Lower leg skin (tissue), 4 donors: ENCODE data around the gene KRTAP3-2. TPM values are rescaled to one million over a fixed set of nuclear protein-coding genes. Genes with fewer than 3 reads are reported as not detected.

Experiments used
- DNase-seq, 2 donors: peaks; one replicate each; pipeline ENCODE4 v3.0.0-alpha.2; 2019; ENCODE audit warnings: low spot score in 2 of 2
- H3K4me3 ChIP-seq: fragments of 200-600 bp; sonication (generic); 2 replicates; pipeline ENCODE4 v1.5.1; 2017; ENCODE audit warnings: mild to moderate bottlenecking, low read depth; ENCODE audit not compliant: poor library complexity, severe bottlenecking
- CTCF ChIP-seq, 3 donors: fragments of 450-650 bp; IDR thresholded peaks; one replicate each; pipeline ENCODE4 v1.5.1; 2016; ENCODE audit warnings: antibody characterized with exemption in 3 of 3, mild to moderate bottlenecking in 3 of 3, moderate library complexity in 2 of 3
- POLR2A ChIP-seq, 2 donors: fragments of 450-650 bp; IDR thresholded peaks; one replicate each; pipeline ENCODE4 v1.6.1; 2016 to 2017; ENCODE audit warnings: antibody characterized with exemption in 2 of 2, mild to moderate bottlenecking in 1 of 2, moderate library complexity in 1 of 2
- WGBS, 2 donors: methylation state at CpG; one replicate each; pipeline ENCODE4 v1.1.5; 2018; 5-methylcytosine and 5-hydroxymethylcytosine counted together
- intact Hi-C: fragments of 100-400 bp; cut with DNase I; formaldehyde crosslinking; loops from one replicate; pipeline ENCODE4 v1.15.0; 2023; ENCODE audit warnings: low total_unique reads
- total RNA-seq, 4 donors: library from RNA; depleted of rRNA; stranded (reverse); fragments of >200 nt; gene quantifications; one replicate each; pipeline ENCODE4 v1.1.0, GENCODE V29; 2016

The KRTAP3-2 gene
- total RNA-seq, 4 donors from 2014 or later = 84.1 TPM; not detected in 3

- 95 to 100% methylated on average over 2 of the region's 2 CpGs for WGBS, 2 donors
- H3K4me3 ChIP-seq = no peak overlapping the region
- intact Hi-C loops = no loop called here
- no peak for TF ChIP-seq POLR2A (IDR thresholded peaks at IDR 0.05)
- no peak for TF ChIP-seq CTCF (IDR thresholded peaks at IDR 0.05)
- no peak for DNase-seq
These were observed 48.6 kb downstream of the KRTAP3-2 start for GRCh38 chr17:40951011-40951622.

- no peak overlapping the region for H3K4me3 ChIP-seq
- no peak for DNase-seq
- TF ChIP-seq POLR2A (IDR thresholded peaks at IDR 0.05) = no peak
- TF ChIP-seq CTCF (IDR thresholded peaks at IDR 0.05) = no peak
- intact Hi-C loops = no loop called here
- 73 to 76% methylated on average over 7 of the region's 7 CpGs for WGBS, 2 donors
These were observed 49.5 kb downstream of the KRTAP3-2 start for GRCh38 chr17:40950176-40950575.

GRCh38 chr17:40949418-40949817, 50.3 kb downstream of the KRTAP3-2 start:
- WGBS, 2 donors = 57% methylated on average over 10 of the region's 10 CpGs
- intact Hi-C loops = no loop called here
- DNase-seq = no peak
- TF ChIP-seq POLR2A (IDR thresholded peaks at IDR 0.05) (no peak), CTCF (IDR thresholded peaks at IDR 0.05) (no peak)
- H3K4me3 ChIP-seq = no peak overlapping the region

Other genes with a start within 250 kb of the KRTAP3-2 start
- 100 to 1,000 TPM in 1 of 4 donors, under 1 TPM in 1, not detected in 2; 0.59 to 111 TPM for gene KRT25, start 244.6 kb downstream of the KRTAP3-2 start, total RNA-seq
- gene KRT26, start 227.7 kb downstream of the KRTAP3-2 start, total RNA-seq = 1 to 10 TPM in 1 of 4 donors, not detected in 3; 9.2 TPM
- gene KRT27, start 217.4 kb downstream of the KRTAP3-2 start, total RNA-seq = 10 to 100 TPM in 1 of 4 donors, 1 to 10 TPM in 1, under 1 TPM in 1, not detected in 1; 0.52 to 69.8 (median 1.3) TPM
- gene KRT28, start 199.9 kb downstream of the KRTAP3-2 start, total RNA-seq = 1 to 10 TPM in 1 of 4 donors, not detected in 3; 6.0 TPM
- 1,000 to 10,000 TPM; 4,878 to 8,317 (median 6,442) TPM for gene KRT10, start 177.3 kb downstream of the KRTAP3-2 start, total RNA-seq
- gene KRT12, start 132.7 kb downstream of the KRTAP3-2 start, total RNA-seq = not detected
- under 1 TPM in 1 of 4 donors, not detected in 3; 0.12 TPM for gene KRT20, start 114.7 kb downstream of the KRTAP3-2 start, total RNA-seq
- 100 to 1,000 TPM; 302 to 577 (median 454) TPM for gene KRT23, start 62.3 kb downstream of the KRTAP3-2 start, total RNA-seq
- 1 to 10 TPM in 1 of 4 donors, under 1 TPM in 1, not detected in 2; 0.51 to 8.8 TPM for gene KRT39, start 33.0 kb downstream of the KRTAP3-2 start, total RNA-seq
- 10 to 100 TPM in 1 of 4 donors, not detected in 3; 12.3 TPM for gene KRT40, start 15.6 kb downstream of the KRTAP3-2 start, total RNA-seq
- 10 to 100 TPM in 1 of 4 donors, not detected in 3; 11.6 TPM for gene KRTAP3-3, start 5.7 kb downstream of the KRTAP3-2 start, total RNA-seq
- 10 to 100 TPM in 1 of 4 donors, 1 to 10 TPM in 1, not detected in 2; 4.0 to 83.2 TPM for gene KRTAP3-1, start 9.2 kb upstream of the KRTAP3-2 start, total RNA-seq
- 100 to 1,000 TPM in 1 of 4 donors, 10 to 100 TPM in 1, under 1 TPM in 1, not detected in 1; 0.22 to 168 (median 10.9) TPM for gene KRTAP1-5, start 27.3 kb upstream of the KRTAP3-2 start, total RNA-seq
- 1 to 10 TPM in 1 of 4 donors, not detected in 3; 4.2 TPM for gene KRTAP1-4, start 30.3 kb upstream of the KRTAP3-2 start, total RNA-seq
- gene KRTAP1-3, start 35.0 kb upstream of the KRTAP3-2 start, total RNA-seq = 100 to 1,000 TPM in 1 of 4 donors, 1 to 10 TPM in 1, not detected in 2; 1.6 to 107 TPM
- gene KRTAP1-1, start 41.5 kb upstream of the KRTAP3-2 start, total RNA-seq = 100 to 1,000 TPM in 1 of 4 donors, 1 to 10 TPM in 1, under 1 TPM in 1, not detected in 1; 0.32 to 195 (median 5.1) TPM
- 10 to 100 TPM in 1 of 4 donors, 1 to 10 TPM in 1, not detected in 2; 7.0 to 83.9 TPM for gene KRTAP2-1, start 47.4 kb upstream of the KRTAP3-2 start, total RNA-seq
- gene KRTAP2-2, start 55.3 kb upstream of the KRTAP3-2 start, total RNA-seq = 10 to 100 TPM in 1 of 4 donors, 1 to 10 TPM in 1, not detected in 2; 3.6 to 58.7 TPM
- 10 to 100 TPM in 1 of 4 donors, 1 to 10 TPM in 1, not detected in 2; 3.9 to 12.8 TPM for gene KRTAP2-3, start 60.2 kb upstream of the KRTAP3-2 start, total RNA-seq
- gene KRTAP2-4, start 66.0 kb upstream of the KRTAP3-2 start, total RNA-seq = 10 to 100 TPM in 1 of 4 donors, not detected in 3; 61.4 TPM
- 10 to 100 TPM in 1 of 4 donors, 1 to 10 TPM in 1, under 1 TPM in 1, not detected in 1; 0.54 to 73.1 (median 2.4) TPM for gene KRTAP4-7, start 84.2 kb upstream of the KRTAP3-2 start, total RNA-seq
- 10 to 100 TPM in 1 of 4 donors, not detected in 3; 27.3 TPM for gene KRTAP4-8, start 98.2 kb upstream of the KRTAP3-2 start, total RNA-seq
- not detected for gene KRTAP4-16, start 102.3 kb upstream of the KRTAP3-2 start, total RNA-seq
- 10 to 100 TPM in 1 of 4 donors, 1 to 10 TPM in 1, under 1 TPM in 1, not detected in 1; 0.44 to 73.5 (median 2.6) TPM for gene KRTAP4-9, start 105.5 kb upstream of the KRTAP3-2 start, total RNA-seq
- gene KRTAP4-11, start 118.5 kb upstream of the KRTAP3-2 start, total RNA-seq = 10 to 100 TPM in 1 of 4 donors, under 1 TPM in 1, not detected in 2; 0.89 to 20.6 TPM
- 10 to 100 TPM in 1 of 4 donors, not detected in 3; 57.0 TPM for gene KRTAP4-12, start 124.3 kb upstream of the KRTAP3-2 start, total RNA-seq
- 10 to 100 TPM in 1 of 4 donors, under 1 TPM in 1, not detected in 2; 0.25 to 54.3 TPM for gene KRTAP4-6, start 140.6 kb upstream of the KRTAP3-2 start, total RNA-seq
- 10 to 100 TPM in 1 of 4 donors, under 1 TPM in 1, not detected in 2; 0.34 to 14.9 TPM for gene KRTAP4-5, start 149.9 kb upstream of the KRTAP3-2 start, total RNA-seq
- 100 to 1,000 TPM in 1 of 4 donors, under 1 TPM in 1, not detected in 2; 0.84 to 102 TPM for gene KRTAP4-4, start 160.8 kb upstream of the KRTAP3-2 start, total RNA-seq
- gene KRTAP4-3, start 168.3 kb upstream of the KRTAP3-2 start, total RNA-seq = 10 to 100 TPM in 1 of 4 donors, 1 to 10 TPM in 1, not detected in 2; 1.2 to 54.0 TPM
- 10 to 100 TPM in 1 of 4 donors, 1 to 10 TPM in 1, not detected in 2; 5.0 to 75.4 TPM for gene KRTAP4-2, start 178.3 kb upstream of the KRTAP3-2 start, total RNA-seq
- 10 to 100 TPM in 1 of 4 donors, 1 to 10 TPM in 1, not detected in 2; 2.1 to 66.2 TPM for gene KRTAP4-1, start 185.0 kb upstream of the KRTAP3-2 start, total RNA-seq
- under 1 TPM in 1 of 4 donors, not detected in 3; 0.91 TPM for gene KRTAP9-1, start 190.0 kb upstream of the KRTAP3-2 start, total RNA-seq
- gene KRTAP9-2, start 226.7 kb upstream of the KRTAP3-2 start, total RNA-seq = 100 to 1,000 TPM in 1 of 4 donors, 10 to 100 TPM in 1, not detected in 2; 18.1 to 183 TPM
- 100 to 1,000 TPM in 1 of 4 donors, 1 to 10 TPM in 1, under 1 TPM in 1, not detected in 1; 0.27 to 218 (median 8.7) TPM for gene KRTAP9-3, start 232.5 kb upstream of the KRTAP3-2 start, total RNA-seq
- gene KRTAP9-8, start 238.1 kb upstream of the KRTAP3-2 start, total RNA-seq = 100 to 1,000 TPM in 1 of 4 donors, under 1 TPM in 2, not detected in 1; 0.47 to 120 (median 0.97) TPM
- gene KRTAP9-4, start 249.8 kb upstream of the KRTAP3-2 start, total RNA-seq = 100 to 1,000 TPM in 1 of 4 donors, 1 to 10 TPM in 1, under 1 TPM in 1, not detected in 1; 0.37 to 177 (median 2.1) TPM